Neural cell (in vitro differentiated cells): Measurements from ENCODE around the gene EHMT1.

Source experiments
- CTCF ChIP-seq: fragments of 450-650 bp; IDR thresholded peaks from 2 replicates; pipeline ENCODE4 v1.5.1; 2014; ENCODE audit warnings: antibody characterized with exemption, mild to moderate bottlenecking, moderate library complexity; ENCODE audit not compliant: poor library complexity, severe bottlenecking
- EP300 ChIP-seq: fragments of 450-650 bp; conservative IDR thresholded peaks from 2 replicates; pipeline ENCODE4 v1.6.1; 2014; ENCODE audit warnings: antibody characterized with exemption, mild to moderate bottlenecking, moderate library complexity; ENCODE audit not compliant: poor library complexity, severe bottlenecking
- EZH2 ChIP-seq: fragments of 200-600, 300-800 bp; shearing (Covaris generic), sonication (generic); IDR thresholded peaks from 2 replicates; pipeline ENCODE4 v1.6.1; 2014; ENCODE audit warnings: antibody characterized with exemption, low read length, borderline replicate concordance, mild to moderate bottlenecking; ENCODE audit not compliant: insufficient read depth, poor library complexity, severe bottlenecking
- MXI1 ChIP-seq: fragments of 450-650 bp; conservative IDR thresholded peaks from 2 replicates; pipeline ENCODE4 v1.6.1; 2014; ENCODE audit warnings: antibody characterized with exemption, mild to moderate bottlenecking; ENCODE audit not compliant: poor library complexity, severe bottlenecking
- POLR2AphosphoS5 ChIP-seq: IDR thresholded peaks from 2 replicates; pipeline ENCODE4 v1.6.1; 2012
- RAD21 ChIP-seq: fragments of 450-650 bp; conservative IDR thresholded peaks from 2 replicates; pipeline ENCODE4 v1.6.1; 2014; ENCODE audit warnings: antibody characterized with exemption, mild to moderate bottlenecking, moderate library complexity
- TAF1 ChIP-seq: IDR thresholded peaks from 2 replicates; pipeline ENCODE4 v1.6.1; 2012; ENCODE audit warnings: low read depth

GRCh38 chr9:137876269-137876668 lies 257.5 kb downstream of the EHMT1 start:
- TF ChIP-seq CTCF (no peak), POLR2AphosphoS5 (no peak), MXI1 (no peak), EZH2 (no peak), TAF1 (no peak), RAD21 (no peak), EP300 (no peak)
